GM12891 (cell line): Measurements from ENCODE around the gene POGLUT3.

Experiments used
- PAX5 ChIP-seq: IDR thresholded peaks from 2 replicates; pipeline ENCODE4 v1.6.1; 2011; ENCODE audit warnings: low read length, moderate library complexity, mild to moderate bottlenecking; ENCODE audit not compliant: insufficient read depth, severe bottlenecking
- POLR2A ChIP-seq: IDR thresholded peaks from 2 replicates; pipeline ENCODE4 v1.6.1; 2011; ENCODE audit warnings: low read depth, low read length, control low read depth
- POLR2AphosphoS5 ChIP-seq: IDR thresholded peaks from 2 replicates; pipeline ENCODE4 v1.6.1; 2011; ENCODE audit warnings: low read depth, low read length, control low read depth
- SPI1 ChIP-seq: IDR thresholded peaks from 2 replicates; pipeline ENCODE4 v1.6.1; 2011; ENCODE audit warnings: low read depth, low read length, control low read depth
- TAF1 ChIP-seq: IDR thresholded peaks from 2 replicates; pipeline ENCODE4 v1.6.1; 2011; ENCODE audit warnings: low read depth, low read length, control low read depth

DNA sequence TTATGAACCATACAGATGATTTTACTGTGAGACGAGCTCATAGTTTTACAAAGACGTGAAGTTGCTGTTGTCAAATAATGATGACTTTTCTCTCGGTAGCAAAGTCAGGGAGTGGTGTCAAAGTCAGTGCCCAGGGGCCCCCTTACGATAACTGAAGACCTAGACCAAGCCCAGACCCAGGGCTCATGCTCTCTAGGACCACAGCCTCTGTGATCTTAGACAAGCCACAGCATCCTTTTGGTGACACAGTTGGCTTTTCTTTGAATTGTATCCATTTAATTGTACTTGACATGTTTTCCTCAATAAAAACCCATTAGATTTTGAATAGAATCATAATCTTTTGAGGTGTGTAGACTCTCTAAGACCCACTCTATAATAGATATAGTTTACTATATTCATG lies 17.9 kb upstream of the POGLUT3 start:
- TF ChIP-seq POLR2A (no peak), TAF1 (no peak), POLR2AphosphoS5 (no peak), SPI1 (no peak), PAX5 (no peak)
